GM12892 (cell line): ENCODE results near the gene GNAL.

Experiments
- POLR2A ChIP-seq: IDR thresholded peaks from 2 replicates; pipeline ENCODE4 v1.6.1; 2011; ENCODE audit warnings: low read depth, low read length, control low read depth
- POLR2AphosphoS5 ChIP-seq: IDR thresholded peaks from 2 replicates; pipeline ENCODE4 v1.6.1; 2011; ENCODE audit warnings: low read depth, low read length, control low read depth

DNA sequence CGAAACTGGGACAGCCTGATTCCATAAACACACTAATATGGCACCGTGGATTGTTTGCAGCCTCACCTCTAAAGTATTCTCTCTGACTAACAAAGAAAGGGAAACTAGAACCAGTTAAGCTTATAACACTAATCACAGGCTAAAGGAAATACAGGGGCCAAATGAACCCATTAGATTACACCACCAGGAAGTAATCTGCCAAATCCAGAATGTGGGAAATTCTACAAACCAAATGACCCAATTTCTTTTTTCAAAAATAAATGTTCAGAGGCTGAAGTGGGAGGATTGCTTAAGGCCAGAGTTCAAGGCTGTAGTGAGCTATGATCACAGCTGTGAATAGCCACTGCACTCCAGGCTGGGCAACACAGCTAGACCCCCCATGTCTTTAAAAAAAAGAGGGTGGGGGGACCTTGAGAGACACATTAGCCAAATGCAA, 220.5 kb downstream of the GNAL start:
- TF ChIP-seq POLR2AphosphoS5 = no peak
- TF ChIP-seq POLR2A = no peak
